ENCODE measurements around the gene CTBP2.

GRCh38 chr10:125171402-125172306 is 11.3 kb upstream of the CTBP2 start:
- TF ChIP-seq EZH2 (optimal IDR thresholded peaks at IDR 0.05; ENCODE audit: low read depth, low read length) (no peak), EZH2phosphoT487 (IDR thresholded peaks at IDR 0.05; ENCODE audit: low read length) (no peak)
- TF ChIP-seq, protein P1, sequence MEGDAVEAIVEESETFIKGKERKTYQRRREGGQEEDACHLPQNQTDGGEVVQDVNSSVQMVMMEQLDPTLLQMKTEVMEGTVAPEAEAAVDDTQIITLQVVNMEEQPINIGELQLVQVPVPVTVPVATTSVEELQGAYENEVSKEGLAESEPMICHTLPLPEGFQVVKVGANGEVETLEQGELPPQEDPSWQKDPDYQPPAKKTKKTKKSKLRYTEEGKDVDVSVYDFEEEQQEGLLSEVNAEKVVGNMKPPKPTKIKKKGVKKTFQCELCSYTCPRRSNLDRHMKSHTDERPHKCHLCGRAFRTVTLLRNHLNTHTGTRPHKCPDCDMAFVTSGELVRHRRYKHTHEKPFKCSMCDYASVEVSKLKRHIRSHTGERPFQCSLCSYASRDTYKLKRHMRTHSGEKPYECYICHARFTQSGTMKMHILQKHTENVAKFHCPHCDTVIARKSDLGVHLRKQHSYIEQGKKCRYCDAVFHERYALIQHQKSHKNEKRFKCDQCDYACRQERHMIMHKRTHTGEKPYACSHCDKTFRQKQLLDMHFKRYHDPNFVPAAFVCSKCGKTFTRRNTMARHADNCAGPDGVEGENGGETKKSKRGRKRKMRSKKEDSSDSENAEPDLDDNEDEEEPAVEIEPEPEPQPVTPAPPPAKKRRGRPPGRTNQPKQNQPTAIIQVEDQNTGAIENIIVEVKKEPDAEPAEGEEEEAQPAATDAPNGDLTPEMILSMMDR (IDR thresholded peaks at IDR 0.05; ENCODE audit: low read length), result no peak

Data from MM.1S (cell line).